K562 (cell line): ENCODE measurements around the gene ARL3. TPM values are rescaled to one million over a fixed set of nuclear protein-coding genes. Genes with fewer than 3 reads are reported as not detected.

ENCODE experiments used
- ETV5 ChIP-seq: sonication (generic); formaldehyde crosslinking; IDR thresholded peaks from 2 replicates; pipeline ENCODE4 v1.4.0; 2020; ENCODE audit warnings: low read depth, mild to moderate bottlenecking, missing genetic modification reagents
- RAD51 ChIP-seq: fragments of 450-650 bp; IDR thresholded peaks from 2 replicates; pipeline ENCODE4 v1.7.1; 2016; ENCODE audit warnings: low read depth, mild to moderate bottlenecking, borderline replicate concordance
- SLC30A9 ChIP-seq: fragments of 250-450 bp; sonication (Bioruptor Pico); IDR thresholded peaks from 2 replicates; pipeline ENCODE4 v1.8.0; 2022; ENCODE audit warnings: mild to moderate bottlenecking, moderate library complexity
- SP2 ChIP-seq: IDR thresholded peaks from 2 replicates; pipeline ENCODE4 v1.6.1; 2011; ENCODE audit warnings: mild to moderate bottlenecking, low read depth, low read length, moderate library complexity; ENCODE audit not compliant: poor library complexity, severe bottlenecking; ENCODE audit errors: extremely low read depth
- SRSF9 ChIP-seq: fragments of 200-400 bp; formaldehyde crosslinking; IDR thresholded peaks from 2 replicates; pipeline ENCODE4 v1.6.1; 2017; ENCODE audit warnings: low read depth, low read length, borderline replicate concordance
- ZNF134 ChIP-seq: fragments of 250-450 bp; sonication (Bioruptor Pico); conservative IDR thresholded peaks from 2 replicates; pipeline ENCODE4 v1.4.0; 2020
- ZNF224 ChIP-seq: sonication (generic); formaldehyde crosslinking; IDR thresholded peaks from 2 replicates; pipeline ENCODE4 v1.8.0; 2022; ENCODE audit warnings: mild to moderate bottlenecking, missing genetic modification reagents
- ZNF696 ChIP-seq: fragments of 250-450 bp; sonication (Bioruptor Pico); conservative IDR thresholded peaks from 2 replicates; pipeline ENCODE4 v1.4.0; 2020; ENCODE audit warnings: mild to moderate bottlenecking, moderate library complexity
- polyA plus RNA-seq, 8 experiments: library from polyadenylated mRNA; depleted of rRNA in 4 of 8; stranded (reverse) in 5 of 8; unstranded in 3 of 8; fragments of >200 nt; fragmentation: Nextera tagmentation in 2 of 8; fragmentation: Illumina TruSeq in 1 of 8; extraction: Ambion mirVana in 2 of 8; extraction: Trizol in 1 of 8; gene quantifications; 2 replicates each; pipeline versions ENCODE4 v1.2.1 to v1.2.3, GENCODE V29; 2011 to 2014; ENCODE audit warnings: inconsistent platforms in 1 of 8, missing spikeins in 1 of 8
- total RNA-seq, 7 experiments: library from RNA; depleted of rRNA in 6 of 7; stranded (reverse); fragments of >200 nt in 6 of 7; fragmentation: Illumina TruSeq in 2 of 7; extraction: Trizol in 2 of 7; gene quantifications; 2 replicates each; pipeline versions ENCODE4 v1.2.1 to v1.2.3, GENCODE V29; 2011 to 2021; ENCODE audit warnings: low replicate concordance in 1 of 7
- TF ChIP-seq, protein P1 (sequence below): fragments of 200-600 bp; sonication (generic); IDR thresholded peaks from one replicate; pipeline ENCODE4 v1.6.1; 2012; ENCODE audit warnings: mild to moderate bottlenecking, low read depth, low read length, inconsistent platforms
- TF ChIP-seq, protein P2 (sequence below): fragments of 450-650 bp; formaldehyde crosslinking; IDR thresholded peaks from 2 replicates; pipeline ENCODE4 v1.4.0; 2020; ENCODE audit warnings: mild to moderate bottlenecking, moderate library complexity
- TF ChIP-seq, protein P3 (sequence below): IDR thresholded peaks from 2 replicates; pipeline ENCODE4 v1.6.1; 2011; ENCODE audit not compliant: insufficient read length; ENCODE audit errors: extremely low read depth
- TF ChIP-seq, protein P4 (sequence below): fragments of 250-450 bp; sonication (Bioruptor Pico); IDR thresholded peaks from 2 replicates; pipeline ENCODE4 v1.5.0; 2020; ENCODE audit warnings: mild to moderate bottlenecking, borderline replicate concordance

Gene ARL3
- total and polyA plus RNA-seq, 9 of the 15 experiments (the other 6 are each of a cell fraction or from before 2014, with no cell fraction given), result 2.9 to 8.9 (median 4.8) TPM

DNA sequence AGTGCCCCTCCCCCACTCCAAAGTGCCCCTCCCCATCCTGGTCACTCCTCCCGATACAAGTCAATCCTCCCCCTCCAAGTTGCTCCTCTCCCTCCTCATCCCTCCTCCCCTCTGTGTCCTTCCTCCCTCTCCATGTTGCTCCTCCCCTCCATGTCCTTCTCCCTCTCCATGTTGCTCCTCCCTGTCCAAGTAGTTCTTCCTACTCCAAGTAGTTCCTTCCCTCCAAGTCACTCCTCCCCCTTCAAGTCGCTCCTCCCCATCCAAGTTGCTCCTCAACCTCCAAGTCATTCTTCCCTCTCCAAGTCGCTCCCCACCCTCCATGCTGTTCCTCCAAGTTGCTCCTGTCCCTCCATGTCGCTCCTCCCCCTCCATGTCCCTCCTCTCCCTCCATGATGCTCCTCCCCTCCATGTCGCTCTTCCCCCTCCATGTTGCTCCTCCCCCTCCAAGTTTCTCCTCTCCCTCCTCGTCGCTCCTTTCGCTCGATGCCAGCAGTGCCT lies 20.9 kb upstream of the ARL3 start (continued):
- TF ChIP-seq, protein P1, sequence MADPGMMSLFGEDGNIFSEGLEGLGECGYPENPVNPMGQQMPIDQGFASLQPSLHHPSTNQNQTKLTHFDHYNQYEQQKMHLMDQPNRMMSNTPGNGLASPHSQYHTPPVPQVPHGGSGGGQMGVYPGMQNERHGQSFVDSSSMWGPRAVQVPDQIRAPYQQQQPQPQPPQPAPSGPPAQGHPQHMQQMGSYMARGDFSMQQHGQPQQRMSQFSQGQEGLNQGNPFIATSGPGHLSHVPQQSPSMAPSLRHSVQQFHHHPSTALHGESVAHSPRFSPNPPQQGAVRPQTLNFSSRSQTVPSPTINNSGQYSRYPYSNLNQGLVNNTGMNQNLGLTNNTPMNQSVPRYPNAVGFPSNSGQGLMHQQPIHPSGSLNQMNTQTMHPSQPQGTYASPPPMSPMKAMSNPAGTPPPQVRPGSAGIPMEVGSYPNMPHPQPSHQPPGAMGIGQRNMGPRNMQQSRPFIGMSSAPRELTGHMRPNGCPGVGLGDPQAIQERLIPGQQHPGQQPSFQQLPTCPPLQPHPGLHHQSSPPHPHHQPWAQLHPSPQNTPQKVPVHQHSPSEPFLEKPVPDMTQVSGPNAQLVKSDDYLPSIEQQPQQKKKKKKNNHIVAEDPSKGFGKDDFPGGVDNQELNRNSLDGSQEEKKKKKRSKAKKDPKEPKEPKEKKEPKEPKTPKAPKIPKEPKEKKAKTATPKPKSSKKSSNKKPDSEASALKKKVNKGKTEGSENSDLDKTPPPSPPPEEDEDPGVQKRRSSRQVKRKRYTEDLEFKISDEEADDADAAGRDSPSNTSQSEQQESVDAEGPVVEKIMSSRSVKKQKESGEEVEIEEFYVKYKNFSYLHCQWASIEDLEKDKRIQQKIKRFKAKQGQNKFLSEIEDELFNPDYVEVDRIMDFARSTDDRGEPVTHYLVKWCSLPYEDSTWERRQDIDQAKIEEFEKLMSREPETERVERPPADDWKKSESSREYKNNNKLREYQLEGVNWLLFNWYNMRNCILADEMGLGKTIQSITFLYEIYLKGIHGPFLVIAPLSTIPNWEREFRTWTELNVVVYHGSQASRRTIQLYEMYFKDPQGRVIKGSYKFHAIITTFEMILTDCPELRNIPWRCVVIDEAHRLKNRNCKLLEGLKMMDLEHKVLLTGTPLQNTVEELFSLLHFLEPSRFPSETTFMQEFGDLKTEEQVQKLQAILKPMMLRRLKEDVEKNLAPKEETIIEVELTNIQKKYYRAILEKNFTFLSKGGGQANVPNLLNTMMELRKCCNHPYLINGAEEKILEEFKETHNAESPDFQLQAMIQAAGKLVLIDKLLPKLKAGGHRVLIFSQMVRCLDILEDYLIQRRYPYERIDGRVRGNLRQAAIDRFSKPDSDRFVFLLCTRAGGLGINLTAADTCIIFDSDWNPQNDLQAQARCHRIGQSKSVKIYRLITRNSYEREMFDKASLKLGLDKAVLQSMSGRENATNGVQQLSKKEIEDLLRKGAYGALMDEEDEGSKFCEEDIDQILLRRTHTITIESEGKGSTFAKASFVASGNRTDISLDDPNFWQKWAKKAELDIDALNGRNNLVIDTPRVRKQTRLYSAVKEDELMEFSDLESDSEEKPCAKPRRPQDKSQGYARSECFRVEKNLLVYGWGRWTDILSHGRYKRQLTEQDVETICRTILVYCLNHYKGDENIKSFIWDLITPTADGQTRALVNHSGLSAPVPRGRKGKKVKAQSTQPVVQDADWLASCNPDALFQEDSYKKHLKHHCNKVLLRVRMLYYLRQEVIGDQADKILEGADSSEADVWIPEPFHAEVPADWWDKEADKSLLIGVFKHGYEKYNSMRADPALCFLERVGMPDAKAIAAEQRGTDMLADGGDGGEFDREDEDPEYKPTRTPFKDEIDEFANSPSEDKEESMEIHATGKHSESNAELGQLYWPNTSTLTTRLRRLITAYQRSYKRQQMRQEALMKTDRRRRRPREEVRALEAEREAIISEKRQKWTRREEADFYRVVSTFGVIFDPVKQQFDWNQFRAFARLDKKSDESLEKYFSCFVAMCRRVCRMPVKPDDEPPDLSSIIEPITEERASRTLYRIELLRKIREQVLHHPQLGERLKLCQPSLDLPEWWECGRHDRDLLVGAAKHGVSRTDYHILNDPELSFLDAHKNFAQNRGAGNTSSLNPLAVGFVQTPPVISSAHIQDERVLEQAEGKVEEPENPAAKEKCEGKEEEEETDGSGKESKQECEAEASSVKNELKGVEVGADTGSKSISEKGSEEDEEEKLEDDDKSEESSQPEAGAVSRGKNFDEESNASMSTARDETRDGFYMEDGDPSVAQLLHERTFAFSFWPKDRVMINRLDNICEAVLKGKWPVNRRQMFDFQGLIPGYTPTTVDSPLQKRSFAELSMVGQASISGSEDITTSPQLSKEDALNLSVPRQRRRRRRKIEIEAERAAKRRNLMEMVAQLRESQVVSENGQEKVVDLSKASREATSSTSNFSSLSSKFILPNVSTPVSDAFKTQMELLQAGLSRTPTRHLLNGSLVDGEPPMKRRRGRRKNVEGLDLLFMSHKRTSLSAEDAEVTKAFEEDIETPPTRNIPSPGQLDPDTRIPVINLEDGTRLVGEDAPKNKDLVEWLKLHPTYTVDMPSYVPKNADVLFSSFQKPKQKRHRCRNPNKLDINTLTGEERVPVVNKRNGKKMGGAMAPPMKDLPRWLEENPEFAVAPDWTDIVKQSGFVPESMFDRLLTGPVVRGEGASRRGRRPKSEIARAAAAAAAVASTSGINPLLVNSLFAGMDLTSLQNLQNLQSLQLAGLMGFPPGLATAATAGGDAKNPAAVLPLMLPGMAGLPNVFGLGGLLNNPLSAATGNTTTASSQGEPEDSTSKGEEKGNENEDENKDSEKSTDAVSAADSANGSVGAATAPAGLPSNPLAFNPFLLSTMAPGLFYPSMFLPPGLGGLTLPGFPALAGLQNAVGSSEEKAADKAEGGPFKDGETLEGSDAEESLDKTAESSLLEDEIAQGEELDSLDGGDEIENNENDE, result no peak
- TF ChIP-seq, protein P2, sequence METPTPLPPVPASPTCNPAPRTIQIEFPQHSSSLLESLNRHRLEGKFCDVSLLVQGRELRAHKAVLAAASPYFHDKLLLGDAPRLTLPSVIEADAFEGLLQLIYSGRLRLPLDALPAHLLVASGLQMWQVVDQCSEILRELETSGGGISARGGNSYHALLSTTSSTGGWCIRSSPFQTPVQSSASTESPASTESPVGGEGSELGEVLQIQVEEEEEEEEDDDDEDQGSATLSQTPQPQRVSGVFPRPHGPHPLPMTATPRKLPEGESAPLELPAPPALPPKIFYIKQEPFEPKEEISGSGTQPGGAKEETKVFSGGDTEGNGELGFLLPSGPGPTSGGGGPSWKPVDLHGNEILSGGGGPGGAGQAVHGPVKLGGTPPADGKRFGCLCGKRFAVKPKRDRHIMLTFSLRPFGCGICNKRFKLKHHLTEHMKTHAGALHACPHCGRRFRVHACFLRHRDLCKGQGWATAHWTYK (CRISPR knock-in tag), result no peak
- TF ChIP-seq SLC30A9 (CRISPR knock-in tag) (no peak), RAD51 (no peak), SP2 (no peak), ZNF696 (CRISPR knock-in tag) (no peak), SRSF9 (no peak), ETV5 (no peak), ZNF224 (no peak), ZNF134 (no peak)
- TF ChIP-seq, protein P3, sequence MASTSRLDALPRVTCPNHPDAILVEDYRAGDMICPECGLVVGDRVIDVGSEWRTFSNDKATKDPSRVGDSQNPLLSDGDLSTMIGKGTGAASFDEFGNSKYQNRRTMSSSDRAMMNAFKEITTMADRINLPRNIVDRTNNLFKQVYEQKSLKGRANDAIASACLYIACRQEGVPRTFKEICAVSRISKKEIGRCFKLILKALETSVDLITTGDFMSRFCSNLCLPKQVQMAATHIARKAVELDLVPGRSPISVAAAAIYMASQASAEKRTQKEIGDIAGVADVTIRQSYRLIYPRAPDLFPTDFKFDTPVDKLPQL, result no peak
- TF ChIP-seq, protein P4, sequence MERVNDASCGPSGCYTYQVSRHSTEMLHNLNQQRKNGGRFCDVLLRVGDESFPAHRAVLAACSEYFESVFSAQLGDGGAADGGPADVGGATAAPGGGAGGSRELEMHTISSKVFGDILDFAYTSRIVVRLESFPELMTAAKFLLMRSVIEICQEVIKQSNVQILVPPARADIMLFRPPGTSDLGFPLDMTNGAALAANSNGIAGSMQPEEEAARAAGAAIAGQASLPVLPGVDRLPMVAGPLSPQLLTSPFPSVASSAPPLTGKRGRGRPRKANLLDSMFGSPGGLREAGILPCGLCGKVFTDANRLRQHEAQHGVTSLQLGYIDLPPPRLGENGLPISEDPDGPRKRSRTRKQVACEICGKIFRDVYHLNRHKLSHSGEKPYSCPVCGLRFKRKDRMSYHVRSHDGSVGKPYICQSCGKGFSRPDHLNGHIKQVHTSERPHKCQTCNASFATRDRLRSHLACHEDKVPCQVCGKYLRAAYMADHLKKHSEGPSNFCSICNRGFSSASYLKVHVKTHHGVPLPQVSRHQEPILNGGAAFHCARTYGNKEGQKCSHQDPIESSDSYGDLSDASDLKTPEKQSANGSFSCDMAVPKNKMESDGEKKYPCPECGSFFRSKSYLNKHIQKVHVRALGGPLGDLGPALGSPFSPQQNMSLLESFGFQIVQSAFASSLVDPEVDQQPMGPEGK (CRISPR knock-in tag), result no peak
